Smooth muscle cell of the umbilical artery (primary cell): Measurements from ENCODE around the gene DOCK6. TPM values are rescaled to one million over a fixed set of nuclear protein-coding genes. Genes with fewer than 3 reads are reported as not detected.

Source experiments
- total RNA-seq: library from RNA; depleted of rRNA; stranded (reverse); fragments of >200 nt; gene quantifications from 2 replicates; pipeline ENCODE4 v1.2.3, GENCODE V29; 2014

The DOCK6 gene
- total RNA-seq = 11.0 and 20.7 TPM in 2 replicates

DNA sequence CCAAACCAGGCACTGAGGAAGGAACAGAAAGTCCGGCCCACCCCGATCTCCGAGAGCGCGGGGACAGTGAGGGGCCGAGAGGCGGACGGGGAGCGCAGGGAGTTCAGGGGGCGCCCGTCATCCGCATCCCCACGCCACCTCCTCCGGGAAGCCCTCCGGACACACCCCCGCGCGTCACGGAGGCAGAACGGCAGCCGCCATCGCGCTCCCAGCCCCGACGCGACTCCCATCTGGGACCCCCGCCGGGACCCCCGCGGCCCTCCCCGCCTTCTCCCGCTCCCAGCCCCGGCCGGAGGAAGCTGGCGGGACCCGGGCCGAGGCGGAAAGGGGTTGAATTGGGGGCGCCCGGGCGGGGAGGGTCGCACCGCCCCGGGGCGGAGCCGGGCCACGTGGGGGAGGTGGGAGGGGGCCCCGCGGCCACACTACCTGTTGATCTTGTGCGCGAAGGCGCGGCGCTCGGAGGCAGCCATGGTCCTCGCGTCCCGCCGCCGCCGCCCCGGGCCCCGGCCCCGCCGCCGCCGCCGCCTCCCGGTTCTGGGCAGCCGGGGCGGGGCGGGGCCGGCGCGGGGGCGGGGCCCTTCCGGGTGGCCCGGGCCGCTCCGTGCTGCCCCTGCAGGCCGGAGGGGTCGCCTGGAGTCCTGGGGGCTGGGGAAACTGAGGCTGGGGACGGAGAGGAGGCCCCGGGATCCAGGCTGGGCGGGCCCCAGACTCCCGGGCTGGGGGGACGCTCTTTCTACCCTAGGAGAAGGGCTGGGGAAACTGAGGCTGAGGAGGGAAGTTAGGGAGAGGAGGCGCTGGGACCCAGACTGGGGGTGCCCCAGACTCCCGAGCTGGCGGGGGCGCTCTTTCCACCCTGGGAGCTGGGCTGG is at the start of gene DOCK6:
Gene DOCK6 (minus strand): TSS at position 554 of the 869 bp plus-strand sequence. CDS start 84 bp downstream, at position 470.

GRCh38 chr19:11295665-11296245 is 33.4 kb upstream of the DOCK6 start, which contains the start of gene TSPAN16:
Gene TSPAN16 (plus strand): TSS chr19:11296160. CDS start chr19:11296298, 138 bp downstream.

DNA sequence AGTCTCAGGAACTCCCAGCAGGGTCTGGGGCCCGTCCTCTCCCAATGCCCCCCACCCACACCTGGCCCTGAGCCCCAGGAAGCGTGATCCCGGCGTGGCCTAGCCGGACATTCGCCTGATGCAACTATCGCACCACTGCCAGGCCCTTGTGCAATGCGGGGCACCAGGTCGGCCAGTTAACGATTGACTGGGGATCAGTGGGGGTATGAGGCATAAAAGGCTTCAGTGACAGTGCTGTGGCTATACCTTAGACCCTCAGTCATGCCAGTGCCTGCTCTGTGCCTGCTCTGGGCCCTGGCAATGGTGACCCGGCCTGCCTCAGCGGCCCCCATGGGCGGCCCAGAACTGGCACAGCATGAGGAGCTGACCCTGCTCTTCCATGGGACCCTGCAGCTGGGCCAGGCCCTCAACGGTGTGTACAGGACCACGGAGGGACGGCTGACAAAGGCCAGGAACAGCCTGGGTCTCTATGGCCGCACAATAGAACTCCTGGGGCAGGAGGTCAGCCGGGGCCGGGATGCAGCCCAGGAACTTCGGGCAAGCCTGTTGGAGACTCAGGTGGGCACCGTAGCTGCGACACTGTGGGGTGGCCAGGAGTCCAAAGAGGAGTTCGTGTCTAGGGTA is 22.8 kb downstream of the DOCK6 start, which contains the start of gene ANGPTL8:
Gene ANGPTL8 (plus strand): TSS at position 243 of the 624 bp plus-strand sequence. CDS start 19 bp downstream, at position 262.

GRCh38 chr19:11197291-11198174 is 64.8 kb downstream of the DOCK6 start, which contains the start of gene KANK2:
Gene KANK2 (minus strand): TSS chr19:11197545. CDS start chr19:11194511, 3,034 bp downstream.

GRCh38 chr19:11155373-11156120 is 106.8 kb downstream of the DOCK6 start, which contains the start of gene SPC24:
Gene SPC24 (minus strand): TSS chr19:11155782. CDS start chr19:11155776, 6 bp downstream.

Other genes with a start within 250 kb of the DOCK6 start
- gene LDLR, start 173.1 kb downstream of the DOCK6 start, total RNA-seq = 271 and 284 TPM in 2 replicates
- 3.9 and 16.1 TPM in 2 replicates for gene SPC24, start 106.7 kb downstream of the DOCK6 start, total RNA-seq
- gene KANK2, start 65.0 kb downstream of the DOCK6 start, total RNA-seq = 165 and 167 TPM in 2 replicates
- gene ANGPTL8, start 22.9 kb downstream of the DOCK6 start, total RNA-seq = not detected in 2 replicates
- not detected in 2 replicates for gene TSPAN16, start 33.6 kb upstream of the DOCK6 start, total RNA-seq
- 3.5 and 8.0 TPM in 2 replicates for gene RAB3D, start 77.1 kb upstream of the DOCK6 start, total RNA-seq
- 49.0 and 103 TPM in 2 replicates for gene TMEM205, start 83.7 kb upstream of the DOCK6 start, total RNA-seq
- gene CCDC159, start 84.0 kb upstream of the DOCK6 start, total RNA-seq = 4.4 and 10.4 TPM in 2 replicates
- gene PLPPR2, start 92.9 kb upstream of the DOCK6 start, total RNA-seq = 20.5 and 22.4 TPM in 2 replicates
- 0.09 and 0.30 TPM in 2 replicates for gene SWSAP1, start 112.1 kb upstream of the DOCK6 start, total RNA-seq
- gene EPOR, start 121.8 kb upstream of the DOCK6 start, total RNA-seq = 4.8 and 7.8 TPM in 2 replicates
- gene RGL3, start 156.8 kb upstream of the DOCK6 start, total RNA-seq = 0.30 TPM in 1 of 2 replicates, not detected in the other
- 0.30 TPM in 1 of 2 replicates, not detected in the other for gene ODAD3, start 172.6 kb upstream of the DOCK6 start, total RNA-seq
- 173 and 300 TPM in 2 replicates for gene PRKCSH, start 173.1 kb upstream of the DOCK6 start, total RNA-seq
- not detected in 2 replicates for gene ELAVL3, start 218.5 kb upstream of the DOCK6 start, total RNA-seq
- 3.6 and 4.9 TPM in 2 replicates for gene ZNF653, start 243.3 kb upstream of the DOCK6 start, total RNA-seq